Left lung (tissue), 10 donors: ENCODE data around the gene CHCHD2. TPM values are rescaled to one million over a fixed set of nuclear protein-coding genes. Genes with fewer than 3 reads are reported as not detected.
"Not testable (repeated sequence)": the region's sequence is repeated elsewhere in the genome, so short reads cannot be mapped to it uniquely, and the experiment has no call there.

ENCODE experiments used
- ATAC-seq: fragments of 200-7000 bp; cut with Tn5 transposase; one replicate; pipeline ENCODE4 v1.9.1; 2020; ENCODE audit warnings: moderate library complexity
- DNase-seq, 4 donors: peaks; one replicate each; pipeline ENCODE4 v3.0.0-alpha.2; 2013 to 2020
- H3K27ac ChIP-seq, 2 donors: fragments of 200-600 bp; sonication (generic) in 1 of 2; one replicate each; pipeline versions ENCODE4 v1.5.0 to v1.8.0; 2020 to 2021
- H3K27me3 ChIP-seq, 2 donors: fragments of 200-600 bp; sonication (generic) in 1 of 2; one replicate each; pipeline versions ENCODE4 v1.5.0 to v1.8.0; 2020 to 2021
- H3K36me3 ChIP-seq, 2 donors: fragments of 200-600 bp; sonication (generic) in 1 of 2; one replicate each; pipeline versions ENCODE4 v1.5.0 to v1.8.0; 2020 to 2021
- H3K4me1 ChIP-seq, 2 donors: fragments of 200-600 bp; one replicate each; pipeline ENCODE4 v1.8.0; 2021
- H3K4me3 ChIP-seq, 2 donors: fragments of 200-600 bp; sonication (generic) in 1 of 2; one replicate each; pipeline versions ENCODE4 v1.5.0 to v1.8.0; 2020 to 2021; ENCODE audit warnings: mild to moderate bottlenecking in 1 of 2
- H3K9me3 ChIP-seq, 2 donors: fragments of 200-600 bp; sonication (generic) in 1 of 2; one replicate each; pipeline versions ENCODE4 v1.5.0 to v1.8.0; 2020 to 2021
- intact Hi-C, 2 donors: fragments of 100-400 bp; cut with DNase I; formaldehyde crosslinking; loops; one replicate each; pipeline versions ENCODE4 v1.11.2 to v1.14.2; 2022
- polyA plus RNA-seq, 6 donors: library from polyadenylated mRNA; unstranded; fragments of 120-200 nt; gene quantifications; one replicate each; pipeline ENCODE4 v1.2.1, GENCODE V29; 2013; ENCODE audit not compliant: insufficient read length in 6 of 6
- total RNA-seq, 2 donors: library from RNA; stranded (reverse); fragmentation: NEBNext Ultra II Directional; extraction: Animal tissue kit (Norgen Biotek cat#: 25700); gene quantifications; one replicate each; pipeline ENCODE4 v1.2.1, GENCODE V29; 2021
- TF ChIP-seq, protein P1 (sequence below), 2 donors: fragments of 200-600 bp; sonication (generic) in 1 of 2; IDR thresholded peaks; one replicate each; pipeline versions ENCODE4 v1.5.0 to v1.8.0; 2021; ENCODE audit warnings: antibody characterized with exemption in 2 of 2
- donor health status: DM: no; HTN: yes; CAD: no.
- donor health status: DM: no; HTN: no; CAD: no.

Gene CHCHD2
- total and polyA plus RNA-seq, 8 donors: 211 to 302 (median 238) TPM

DNA sequence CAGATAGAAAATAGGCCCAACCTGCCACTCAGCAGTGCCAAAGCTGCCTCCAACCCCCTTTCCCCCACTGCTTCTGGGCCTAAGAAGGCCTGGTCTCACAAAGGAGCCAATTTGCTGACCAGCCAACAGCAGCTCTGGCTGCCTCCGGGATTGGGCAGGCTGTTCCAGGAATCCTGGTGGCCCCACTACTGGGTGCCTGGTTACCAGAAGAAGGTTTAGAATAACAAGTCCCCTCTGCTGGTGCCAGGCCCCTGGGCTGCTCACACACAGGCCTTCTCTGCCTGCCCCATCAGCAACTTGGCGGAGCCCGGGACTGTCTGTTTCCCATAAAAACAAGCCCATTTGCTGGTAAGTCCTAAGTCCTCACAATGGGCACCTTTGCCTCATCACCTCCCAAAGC is 14.7 kb downstream of the CHCHD2 start:
- Histone ChIP-seq H3K27ac (no peak overlapping the region), H3K4me3 (no peak overlapping the region), H3K9me3 (no peaks in the 10 kb centered on the region), H3K27me3 (no peaks in the 10 kb centered on the region), H3K4me1 (peaks cover 7 to 8% of the 10 kb centered on the region in 2 donors), H3K36me3 (peaks cover 0 to 14% of the 10 kb centered on the region in 2 donors)
- intact Hi-C loops: no loop called here
- TF ChIP-seq, protein P1, sequence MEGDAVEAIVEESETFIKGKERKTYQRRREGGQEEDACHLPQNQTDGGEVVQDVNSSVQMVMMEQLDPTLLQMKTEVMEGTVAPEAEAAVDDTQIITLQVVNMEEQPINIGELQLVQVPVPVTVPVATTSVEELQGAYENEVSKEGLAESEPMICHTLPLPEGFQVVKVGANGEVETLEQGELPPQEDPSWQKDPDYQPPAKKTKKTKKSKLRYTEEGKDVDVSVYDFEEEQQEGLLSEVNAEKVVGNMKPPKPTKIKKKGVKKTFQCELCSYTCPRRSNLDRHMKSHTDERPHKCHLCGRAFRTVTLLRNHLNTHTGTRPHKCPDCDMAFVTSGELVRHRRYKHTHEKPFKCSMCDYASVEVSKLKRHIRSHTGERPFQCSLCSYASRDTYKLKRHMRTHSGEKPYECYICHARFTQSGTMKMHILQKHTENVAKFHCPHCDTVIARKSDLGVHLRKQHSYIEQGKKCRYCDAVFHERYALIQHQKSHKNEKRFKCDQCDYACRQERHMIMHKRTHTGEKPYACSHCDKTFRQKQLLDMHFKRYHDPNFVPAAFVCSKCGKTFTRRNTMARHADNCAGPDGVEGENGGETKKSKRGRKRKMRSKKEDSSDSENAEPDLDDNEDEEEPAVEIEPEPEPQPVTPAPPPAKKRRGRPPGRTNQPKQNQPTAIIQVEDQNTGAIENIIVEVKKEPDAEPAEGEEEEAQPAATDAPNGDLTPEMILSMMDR (IDR thresholded peaks at IDR 0.05): no peak
- no peak for DNase-seq
- no peak for ATAC-seq

DNA sequence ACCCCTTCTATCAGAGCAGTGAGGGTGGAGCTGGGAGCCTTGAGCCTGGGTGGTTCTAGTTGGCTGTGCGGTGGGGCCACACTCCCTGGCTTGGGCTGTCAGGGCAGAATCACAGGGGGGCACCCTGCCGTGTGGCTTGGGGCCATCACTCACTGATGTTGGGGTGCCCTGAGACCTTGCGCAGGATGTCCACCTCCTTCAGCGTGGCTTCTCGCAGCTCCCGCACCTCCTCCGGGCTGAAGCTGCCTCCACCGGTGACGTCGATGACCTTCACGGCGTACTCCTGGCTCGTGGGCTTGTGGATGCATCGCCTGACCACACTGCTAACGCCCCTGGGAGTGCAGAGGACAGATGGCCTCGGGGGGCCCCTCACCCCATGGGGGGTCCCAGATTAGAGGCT is 18.8 kb downstream of the CHCHD2 start:
- DNase-seq (no peak), ATAC-seq (no peak)
- Histone ChIP-seq H3K9me3 (no peaks in the 10 kb centered on the region), H3K36me3 (peaks cover 0 to 17% of the 10 kb centered on the region in 2 donors), H3K4me1 (peaks cover 0 to 1% of the 10 kb centered on the region in 2 donors), H3K27ac (no peak overlapping the region), H3K27me3 (no peaks in the 10 kb centered on the region), H3K4me3 (no peak overlapping the region)
- intact Hi-C loops: no loop called here
- TF ChIP-seq, protein P1 (IDR thresholded peaks at IDR 0.05): no peak

DNA sequence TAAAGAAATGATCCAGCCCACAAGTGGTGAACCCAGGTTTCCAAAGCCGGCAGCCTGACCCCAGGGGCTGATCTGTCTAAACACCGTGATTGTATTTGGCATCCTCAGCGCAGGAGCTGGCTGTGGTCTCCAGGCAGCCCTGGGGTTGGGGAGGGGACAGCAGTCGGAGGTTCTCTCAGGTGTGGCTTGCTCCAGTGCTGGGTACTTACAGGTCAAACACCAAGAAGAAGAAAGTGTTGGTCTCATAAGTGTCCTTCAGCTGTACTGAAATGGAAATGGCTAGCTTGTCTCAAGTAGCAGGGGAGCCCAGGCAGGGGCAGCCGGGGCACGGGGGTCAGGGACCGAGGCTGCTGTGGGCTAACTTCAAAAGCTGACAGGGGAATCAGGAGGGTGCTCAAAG is 19.5 kb downstream of the CHCHD2 start:
- Histone ChIP-seq H3K27me3 (no peaks in the 10 kb centered on the region), H3K36me3 (peaks cover 0 to 21% of the 10 kb centered on the region in 2 donors), H3K9me3 (no peaks in the 10 kb centered on the region), H3K4me1 (no peaks in the 10 kb centered on the region), H3K27ac (no peak overlapping the region), H3K4me3 (no peak overlapping the region)
- ATAC-seq (no peak), DNase-seq (no peak)
- TF ChIP-seq, protein P1 (IDR thresholded peaks at IDR 0.05): no peak
- intact Hi-C loops: no loop called here

DNA sequence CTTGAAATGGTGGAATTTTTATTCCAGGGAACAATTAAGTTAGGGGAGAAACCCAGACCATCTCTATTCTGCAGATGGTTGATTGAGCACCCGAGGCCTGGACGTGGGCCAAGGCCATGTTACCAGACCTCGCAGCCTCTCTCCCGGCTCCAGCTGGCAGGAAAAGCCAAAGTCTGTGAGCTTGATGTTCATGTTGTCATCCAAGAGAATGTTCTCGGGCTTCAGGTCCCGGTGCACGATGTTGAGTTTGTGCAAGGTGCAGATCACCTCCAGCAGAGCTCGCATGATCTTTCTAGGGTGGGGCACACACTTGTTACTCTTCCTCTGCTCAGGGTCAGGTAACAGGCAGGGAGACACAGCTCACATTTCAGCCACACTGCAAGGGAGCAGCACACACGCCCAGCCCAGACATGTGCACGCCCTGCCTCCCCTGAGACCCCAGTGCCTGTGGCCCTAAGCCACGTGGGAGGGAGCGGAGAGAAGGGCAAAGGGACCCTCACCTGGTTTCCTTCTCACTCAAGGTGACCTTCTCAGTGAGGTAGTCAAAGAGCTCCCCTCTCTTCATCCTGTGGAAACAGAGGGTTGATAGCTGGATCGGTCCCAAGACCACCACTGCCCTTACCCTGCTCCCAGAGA is 23.0 kb downstream of the CHCHD2 start:
- Histone ChIP-seq H3K9me3 (no peaks in the 10 kb centered on the region), H3K4me3 (no peak overlapping the region), H3K27ac (no peak overlapping the region), H3K4me1 (no peaks in the 10 kb centered on the region), H3K36me3 (peaks cover 0 to 50% of the 10 kb centered on the region in 2 donors), H3K27me3 (no peaks in the 10 kb centered on the region)
- TF ChIP-seq, protein P1 (IDR thresholded peaks at IDR 0.05): no peak
- no peak for ATAC-seq
- intact Hi-C loops: no loop called here
- DNase-seq: peak in 1 of 4 donors; percentile 48

DNA sequence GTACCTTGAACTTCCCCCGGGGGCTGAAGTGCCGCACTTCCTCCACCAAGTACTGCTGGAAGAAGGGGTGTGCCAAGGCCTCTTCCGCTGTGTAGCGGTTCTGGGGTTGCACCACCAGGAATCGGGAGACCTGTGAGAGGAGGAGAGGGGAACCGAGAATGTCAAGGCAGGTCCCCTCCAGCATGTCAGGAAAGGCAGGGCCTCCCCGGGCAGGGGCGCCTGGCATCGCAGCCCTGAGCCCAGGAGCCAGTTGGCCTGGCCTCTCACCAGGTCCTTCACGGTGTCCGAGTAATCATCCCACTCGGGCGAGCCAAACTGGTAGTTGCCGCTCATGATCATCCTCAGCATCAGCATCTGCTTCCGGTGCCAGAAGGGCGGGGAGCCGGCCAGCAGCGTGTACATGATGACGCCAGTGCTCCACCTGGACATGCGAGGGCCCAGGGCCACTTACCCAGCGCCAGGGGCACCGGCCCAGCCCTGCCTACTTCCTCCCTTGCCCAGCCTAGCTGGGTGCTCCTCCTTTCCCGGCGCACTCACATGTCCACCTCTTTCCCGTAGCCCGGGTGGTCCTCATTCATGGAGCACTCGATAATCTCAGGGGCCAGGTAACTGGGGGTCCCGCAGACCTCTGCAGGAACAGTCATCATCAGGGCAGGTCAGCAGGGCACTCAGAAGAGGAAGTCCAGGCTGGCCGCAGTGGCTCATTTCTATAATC is 24.5 kb downstream of the CHCHD2 start:
- H3K27ac ChIP-seq: no peak overlapping the region
- no peak overlapping the region for H3K4me3 ChIP-seq
- H3K9me3 ChIP-seq: no peaks in the 10 kb centered on the region
- no peaks in the 10 kb centered on the region for H3K27me3 ChIP-seq
- DNase-seq (no peak), ATAC-seq (no peak)
- intact Hi-C loops: no loop called here
- H3K36me3 ChIP-seq: peaks cover 0 to 51% of the 10 kb centered on the region in 2 donors
- TF ChIP-seq, protein P1 (IDR thresholded peaks at IDR 0.05): no peak
- no peaks in the 10 kb centered on the region for H3K4me1 ChIP-seq

DNA sequence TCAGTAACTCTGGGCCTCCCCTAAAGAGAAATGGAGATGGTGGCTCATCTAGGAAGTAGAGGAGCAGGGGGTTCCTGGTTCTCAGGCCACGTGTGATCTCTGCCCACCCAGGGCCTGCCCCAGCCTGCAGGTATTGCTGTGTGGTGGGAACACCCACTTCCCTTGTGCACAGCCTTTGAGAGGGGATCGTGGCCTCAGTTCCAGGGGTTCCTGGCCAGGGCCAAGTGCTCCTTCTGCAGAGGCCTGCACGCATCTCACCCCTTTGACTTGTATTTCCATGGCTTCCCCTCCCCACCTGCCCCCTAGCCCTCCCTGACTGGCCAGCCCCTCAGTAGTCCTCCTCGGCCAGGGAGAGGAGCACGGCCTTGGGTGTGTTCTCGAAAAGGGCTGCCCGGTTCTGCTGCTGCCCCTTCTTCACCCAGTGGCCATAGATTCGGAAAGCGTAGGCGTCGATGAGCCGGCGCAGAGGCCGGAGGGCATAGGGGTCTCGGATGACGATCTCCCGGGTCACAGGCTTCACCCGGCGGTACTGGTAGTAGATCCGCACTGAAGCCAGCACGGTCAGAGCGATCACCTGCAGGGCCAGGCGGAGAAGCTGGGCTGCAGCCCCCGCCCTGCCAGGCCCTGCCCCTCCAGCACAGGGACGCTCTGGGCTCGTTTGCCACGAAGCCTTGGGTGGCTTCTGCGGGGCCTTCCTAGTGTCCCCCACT is 25.4 kb downstream of the CHCHD2 start:
- ATAC-seq, H3K27me3 ChIP-seq, intact Hi-C loops, H3K27ac ChIP-seq, DNase-seq, H3K9me3 ChIP-seq, H3K4me3 ChIP-seq, H3K4me1 ChIP-seq: not testable (repeated sequence)
- H3K36me3 ChIP-seq: peaks cover 0 to 54% of the 10 kb centered on the region in 2 donors
